GM23248 (cell line): ENCODE data around the gene ZSCAN25.

ENCODE experiments used
- EZH2 ChIP-seq: fragments of 200-600 bp; sonication (generic); IDR thresholded peaks from 2 replicates; pipeline ENCODE4 v1.6.1; 2018; ENCODE audit warnings: antibody characterized with exemption, mild to moderate bottlenecking; ENCODE audit not compliant: insufficient read depth, poor library complexity, severe bottlenecking
- EZH2phosphoT487 ChIP-seq: fragments of 200-600 bp; sonication (generic); IDR thresholded peaks from 2 replicates; pipeline ENCODE4 v1.6.1; 2018; ENCODE audit warnings: antibody characterized with exemption, moderate library complexity, mild to moderate bottlenecking, low read depth; ENCODE audit not compliant: insufficient read depth

DNA sequence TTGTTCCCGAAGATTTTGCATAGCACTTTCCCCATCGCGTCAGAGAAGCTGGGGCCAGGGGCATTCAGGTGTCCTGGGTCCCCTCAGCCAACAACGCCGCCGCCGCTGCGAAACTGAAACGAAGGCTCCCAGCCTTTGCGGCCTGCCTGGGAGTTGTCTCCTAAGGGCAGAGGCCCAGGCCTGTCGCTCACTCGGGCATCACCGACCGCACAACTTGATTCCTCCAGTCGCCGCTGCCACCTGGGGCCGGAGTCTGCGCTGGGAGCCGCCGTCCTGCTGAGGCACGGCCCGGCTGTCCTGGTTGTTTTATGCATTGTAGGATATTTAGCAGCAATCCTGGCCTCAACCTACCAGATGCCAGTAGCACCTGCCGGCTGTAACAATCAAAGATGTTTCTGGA, 22.0 kb downstream of the ZSCAN25 start:
- TF ChIP-seq EZH2 (no peak), EZH2phosphoT487 (no peak)
